Endothelial cell of umbilical vein (primary cell): ENCODE measurements around the gene SPTLC1. TPM values are rescaled to one million over a fixed set of nuclear protein-coding genes. Genes with fewer than 3 reads are reported as not detected.
"Not testable (repeated sequence)": the region's sequence is repeated elsewhere in the genome, so short reads cannot be mapped to it uniquely, and the experiment has no call there.

Source experiments
- BruUV-seq: library from RNA; stranded (reverse); fragments of 400-500 nt; replicated peaks from 2 replicates; lab custom pipeline; 2021; lab: Mats Ljungman, UMichigan
- CTCF ChIA-PET: fragments of 300-600, 350-600 bp; sonication (Branson Sonifier 250); formaldehyde crosslinking; loops from one replicate; lab custom pipeline; 2021; ENCODE audit warnings: antibody characterized with exemption, inconsistent platforms; lab: Charles Lee
- POLR2A ChIA-PET: fragments of 300-600, 350-600 bp; sonication (Branson Sonifier 250); formaldehyde crosslinking; loops from one replicate; lab custom pipeline; 2021; ENCODE audit warnings: antibody characterized with exemption, inconsistent platforms; lab: Charles Lee
- DNase-seq: peaks from one replicate; pipeline ENCODE4 v3.0.0-alpha.2; 2011; ENCODE audit warnings: low read depth, low spot score
- FAIRE-seq: peaks from 2 replicates; lab custom pipeline; 2011; peaks lifted over from hg19 to GRCh38; lab: Jason Lieb, UNC
- H2AFZ ChIP-seq: 2 replicates; pipeline ENCODE4 v1.6.0; 2012; ENCODE audit warnings: low read depth, low read length, control low read depth, inconsistent platforms
- H3K27ac ChIP-seq: 2 replicates; pipeline ENCODE4 v1.5.1; 2011; ENCODE audit warnings: low read depth, mild to moderate bottlenecking, control low read depth, low read length, moderate library complexity; ENCODE audit not compliant: insufficient read depth
- H3K27me3 ChIP-seq, 2 experiments: 2 replicates each; pipeline versions ENCODE4 v1.6.0 to v1.6.1; 2011; ENCODE audit warnings: low read length in 2 of 2, mixed read lengths in 1 of 2; ENCODE audit not compliant: control insufficient read depth in 2 of 2, insufficient read depth in 2 of 2
- H3K36me3 ChIP-seq, 2 experiments: 2 replicates in 1 of 2; 3 replicates in 1 of 2; pipeline ENCODE4 v1.5.1; 2011; ENCODE audit warnings: low read length in 2 of 2, mild to moderate bottlenecking in 1 of 2, moderate library complexity in 1 of 2; ENCODE audit not compliant: control insufficient read depth in 2 of 2, insufficient read depth in 2 of 2; ENCODE audit errors: extremely low read depth in 1 of 2
- H3K4me1 ChIP-seq: 3 replicates; pipeline ENCODE4 v1.5.1; 2011; ENCODE audit warnings: mild to moderate bottlenecking, low read length; ENCODE audit not compliant: control insufficient read depth, insufficient read depth; ENCODE audit errors: extremely low read depth
- H3K4me2 ChIP-seq: 2 replicates; pipeline ENCODE4 v1.6.1; 2011; ENCODE audit warnings: low read length, control low read depth, mixed read lengths; ENCODE audit not compliant: insufficient read depth
- H3K4me3 ChIP-seq, 3 experiments: fragments of 200-600 bp in 1 of 3; sonication (generic), shearing (Covaris generic) in 1 of 3; replicated peaks in 1 of 3; 2 replicates each; pipeline ENCODE4 v1.5.1; 2011 to 2016; ENCODE audit warnings: control low read depth in 3 of 3, low read length in 3 of 3, mild to moderate bottlenecking in 2 of 3, inconsistent platforms in 1 of 3, low read depth in 1 of 3, moderate library complexity in 1 of 3; ENCODE audit not compliant: insufficient read depth in 1 of 3
- H3K79me2 ChIP-seq: 2 replicates; pipeline ENCODE4 v1.6.0; 2012; ENCODE audit warnings: low read length, inconsistent platforms; ENCODE audit not compliant: control insufficient read depth, insufficient read depth
- H3K9ac ChIP-seq: replicated peaks from 2 replicates; pipeline ENCODE3; 2011; ENCODE audit warnings: low read length, control low read depth; ENCODE audit not compliant: insufficient read depth; ENCODE audit errors: extremely low read depth
- H3K9me1 ChIP-seq: replicated peaks from 3 replicates; pipeline ENCODE4 v1.6.0; 2011; ENCODE audit warnings: mild to moderate bottlenecking, low read length; ENCODE audit not compliant: control insufficient read depth, insufficient read depth; ENCODE audit errors: extremely low read depth
- H3K9me3 ChIP-seq: replicated peaks from 2 replicates; pipeline ENCODE4 v1.5.1; 2012; ENCODE audit warnings: low read length, inconsistent platforms; ENCODE audit not compliant: control insufficient read depth, insufficient read depth
- H4K20me1 ChIP-seq: replicated peaks from 2 replicates; pipeline ENCODE3; 2011; ENCODE audit warnings: mild to moderate bottlenecking, low read length; ENCODE audit not compliant: control insufficient read depth, insufficient read depth; ENCODE audit errors: extremely low read depth
- JUN ChIP-seq: IDR thresholded peaks from 2 replicates; pipeline ENCODE4 v1.6.1; 2011; ENCODE audit warnings: borderline replicate concordance, low read depth; ENCODE audit not compliant: insufficient read length, insufficient read depth
- dilution Hi-C: fragments of 300-500 bp; cut with MboI; formaldehyde crosslinking; loops from one replicate; pipeline ENCODE4 v1.15.0; 2019; ENCODE audit warnings: low sequenced_read_pairs; ENCODE audit not compliant: extremely low pct_ligation_motif_present
- intact Hi-C: fragments of 100-400 bp; cut with micrococcal nuclease; formaldehyde crosslinking; loops from one replicate; pipeline ENCODE4 v1.10.0; 2022
- polyA plus RNA-seq, 4 experiments: library from polyadenylated mRNA; depleted of rRNA in 3 of 4; stranded (reverse) in 3 of 4; unstranded in 1 of 4; fragments of >200 nt; gene quantifications; 2 replicates each; pipeline versions ENCODE4 v1.2.1 to v1.2.3, GENCODE V29; 2011 to 2012; ENCODE audit warnings: missing spikeins in 1 of 4
- total RNA-seq: library from RNA; stranded (reverse); gene quantifications from 2 replicates; pipeline ENCODE4 v1.2.3, GENCODE V29; 2021
- TF ChIP-seq, protein P1 (sequence below), 2 donors: IDR thresholded peaks; 1 replicate in 1 of 2; 2 replicates in 1 of 2; pipeline ENCODE4 v1.5.1; 2011; ENCODE audit warnings: low read length in 2 of 2, mild to moderate bottlenecking in 2 of 2, moderate library complexity in 2 of 2, control low read depth in 1 of 2, inconsistent platforms in 1 of 2, low read depth in 1 of 2; ENCODE audit not compliant: insufficient read depth in 1 of 2; ENCODE audit errors: extremely low read depth in 1 of 2

SPTLC1 gene
- total and polyA plus RNA-seq, 2 donors (not counting 3 experiments of a cell fraction or from before 2014, with no cell fraction given): 35.9 to 68.5 TPM

DNA sequence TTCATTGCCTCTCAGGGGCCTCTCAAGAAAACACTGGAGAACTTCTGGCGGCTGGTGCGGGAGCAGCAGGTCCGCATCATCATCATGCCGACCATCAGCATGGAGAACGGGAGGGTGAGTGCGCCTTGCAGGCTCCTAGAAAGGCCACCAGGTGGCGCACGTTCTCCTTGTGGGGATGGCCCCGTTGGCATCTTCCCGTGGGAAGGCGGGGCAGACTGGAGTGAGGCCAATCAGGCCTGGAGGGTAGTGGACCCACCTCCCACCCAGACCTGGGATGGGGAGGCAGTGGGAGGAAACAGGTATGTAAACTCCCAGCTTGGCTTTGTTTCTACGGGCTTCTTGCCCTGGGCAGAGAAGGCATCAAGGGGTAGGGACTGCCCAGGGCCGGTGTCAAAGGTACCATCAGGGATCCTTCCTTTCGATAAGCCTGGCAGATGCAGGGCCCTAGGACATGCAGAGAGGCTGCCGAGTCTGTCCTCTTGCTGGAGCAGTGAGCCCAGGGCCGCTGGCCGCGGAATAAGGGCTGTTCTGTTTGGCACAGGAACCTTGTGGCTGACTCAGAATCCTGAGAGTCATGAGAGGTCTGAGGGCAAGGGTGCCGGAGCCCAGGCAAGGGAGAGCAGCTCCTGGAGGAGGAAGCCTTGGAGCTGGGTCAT lies 18.9 kb upstream of the SPTLC1 start:
- no peak overlapping the region for H3K9ac ChIP-seq
- H3K36me3 ChIP-seq: no peaks in the 10 kb centered on the region
- peak overlapping the region in 1 of 3 experiments; percentile 8 for H3K4me3 ChIP-seq
- H3K79me2 ChIP-seq: no peaks in the 10 kb centered on the region
- peak overlapping the region; percentile 57 for H3K4me2 ChIP-seq
- POLR2A ChIA-PET: no interaction called here
- H3K9me1 ChIP-seq: no peaks in the 10 kb centered on the region
- H3K4me1 ChIP-seq: peaks cover 5% of the 10 kb centered on the region
- BruUV-seq: no TSS peak
- no peaks in the 10 kb centered on the region for H3K9me3 ChIP-seq
- intact Hi-C loops: loop anchor here (1.0 kb wide), 3 partner anchors 108 to 500 kb away; partner anchors contain the start of gene IARS1
- no peaks in the 10 kb centered on the region for H3K27me3 ChIP-seq
- DNase-seq: peak; percentile 80
- peak overlapping the region; percentile 86 for H2AFZ ChIP-seq
- no peak for TF ChIP-seq JUN
- TF ChIP-seq, protein P1, sequence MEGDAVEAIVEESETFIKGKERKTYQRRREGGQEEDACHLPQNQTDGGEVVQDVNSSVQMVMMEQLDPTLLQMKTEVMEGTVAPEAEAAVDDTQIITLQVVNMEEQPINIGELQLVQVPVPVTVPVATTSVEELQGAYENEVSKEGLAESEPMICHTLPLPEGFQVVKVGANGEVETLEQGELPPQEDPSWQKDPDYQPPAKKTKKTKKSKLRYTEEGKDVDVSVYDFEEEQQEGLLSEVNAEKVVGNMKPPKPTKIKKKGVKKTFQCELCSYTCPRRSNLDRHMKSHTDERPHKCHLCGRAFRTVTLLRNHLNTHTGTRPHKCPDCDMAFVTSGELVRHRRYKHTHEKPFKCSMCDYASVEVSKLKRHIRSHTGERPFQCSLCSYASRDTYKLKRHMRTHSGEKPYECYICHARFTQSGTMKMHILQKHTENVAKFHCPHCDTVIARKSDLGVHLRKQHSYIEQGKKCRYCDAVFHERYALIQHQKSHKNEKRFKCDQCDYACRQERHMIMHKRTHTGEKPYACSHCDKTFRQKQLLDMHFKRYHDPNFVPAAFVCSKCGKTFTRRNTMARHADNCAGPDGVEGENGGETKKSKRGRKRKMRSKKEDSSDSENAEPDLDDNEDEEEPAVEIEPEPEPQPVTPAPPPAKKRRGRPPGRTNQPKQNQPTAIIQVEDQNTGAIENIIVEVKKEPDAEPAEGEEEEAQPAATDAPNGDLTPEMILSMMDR (IDR thresholded peaks at IDR 0.05; ENCODE audit: extremely low read depth in 1 of 2, insufficient read depth in 1 of 2, low read depth in 1 of 2, low read length in 2 of 2): peak; percentile 91 to 97
- FAIRE-seq: peak; percentile 90
- dilution Hi-C loops: no loop called here
- peak overlapping the region; percentile 32 for H3K27ac ChIP-seq
- CTCF ChIA-PET: interaction anchor here (1.0 to 1.8 kb wide), 3 partner anchors 9 to 501 kb away, joined by 4 to 7 read pairs (median 4); no protein-coding TSS in a partner anchor
- no peaks in the 10 kb centered on the region for H4K20me1 ChIP-seq

DNA sequence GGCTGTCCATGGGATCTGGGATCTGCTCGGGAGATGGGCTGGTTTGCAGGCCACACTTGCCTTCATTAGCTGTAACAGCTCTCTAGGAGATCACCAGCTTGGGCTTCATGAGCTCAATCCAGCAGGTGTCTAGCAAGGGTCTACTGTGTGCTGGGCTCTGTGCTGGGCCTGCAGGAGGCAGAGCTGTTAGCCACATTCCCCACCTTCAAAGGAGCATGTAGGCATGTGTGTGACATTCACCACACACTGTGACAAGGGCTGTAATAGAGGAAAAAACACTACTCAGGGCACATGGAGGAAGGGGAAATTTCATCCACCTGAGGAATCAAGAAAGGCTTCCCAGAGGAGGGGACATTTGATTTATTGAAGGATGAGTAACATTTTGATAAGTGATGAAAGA lies 17.7 kb upstream of the SPTLC1 start:
- H3K4me3 ChIP-seq, H3K79me2 ChIP-seq, BruUV-seq, H3K9ac ChIP-seq, H4K20me1 ChIP-seq, H3K4me1 ChIP-seq, CTCF ChIA-PET, H3K9me1 ChIP-seq, H3K36me3 ChIP-seq, DNase-seq, FAIRE-seq, H3K27me3 ChIP-seq, POLR2A ChIA-PET, H3K9me3 ChIP-seq, H3K4me2 ChIP-seq, H2AFZ ChIP-seq, intact Hi-C loops, dilution Hi-C loops, H3K27ac ChIP-seq: not testable (repeated sequence)
